ENCODE results near the gene GANC.
"Not testable (repeated sequence)": the region's sequence is repeated elsewhere in the genome, so short reads cannot be mapped to it uniquely, and the experiment has no call there.

GANC gene

GRCh38 chr15:42272939-42273899 lies at the start of gene GANC, which contains the start of gene TMEM87A:
Gene GANC, plus strand, starts transcription at chr15:42273201. Its CDS starts 1,281 bp downstream, at chr15:42274482.
Gene TMEM87A, minus strand, starts transcription at chr15:42273433. Its CDS starts 35 bp downstream, at chr15:42273398.
- peak; percentile 92 to 94 for DNase-seq (ENCODE audit: low read depth in 2 of 2)

- no peak for DNase-seq (ENCODE audit: low read depth in 2 of 2)
Measured at GRCh38 chr15:42226648-42227047, 46.4 kb upstream of the GANC start.

- no peak for DNase-seq (ENCODE audit: low read depth in 2 of 2)
Measured at GRCh38 chr15:42228036-42228435, 45.0 kb upstream of the GANC start.

- DNase-seq (ENCODE audit: low read depth in 2 of 2): not testable (repeated sequence)
Measured at GRCh38 chr15:42228981-42229380, 44.0 kb upstream of the GANC start.

GRCh38 chr15:42231088-42231487 lies 41.9 kb upstream of the GANC start:
- DNase-seq (ENCODE audit: low read depth in 2 of 2): no peak

DNA sequence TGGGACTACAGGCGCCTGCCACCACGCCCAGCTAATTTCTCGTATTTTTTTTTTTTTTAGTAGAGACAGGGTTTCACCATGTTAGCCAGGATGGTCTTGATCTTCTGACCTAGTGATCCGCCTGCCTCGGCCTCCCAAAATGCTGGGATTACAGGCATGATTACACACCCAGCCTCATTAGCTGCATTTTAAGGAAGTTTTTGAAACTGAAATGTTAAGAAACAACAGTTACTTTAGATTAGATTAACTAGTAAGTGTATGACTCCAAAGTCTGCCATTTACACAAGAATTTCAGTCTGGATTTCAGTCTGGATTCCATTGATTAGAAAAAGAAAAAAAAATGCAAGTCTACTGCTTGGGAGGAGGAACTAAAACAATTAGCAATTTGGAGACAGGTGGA lies 40.4 kb upstream of the GANC start:
- no peak for DNase-seq (ENCODE audit: low read depth in 2 of 2)

DNA sequence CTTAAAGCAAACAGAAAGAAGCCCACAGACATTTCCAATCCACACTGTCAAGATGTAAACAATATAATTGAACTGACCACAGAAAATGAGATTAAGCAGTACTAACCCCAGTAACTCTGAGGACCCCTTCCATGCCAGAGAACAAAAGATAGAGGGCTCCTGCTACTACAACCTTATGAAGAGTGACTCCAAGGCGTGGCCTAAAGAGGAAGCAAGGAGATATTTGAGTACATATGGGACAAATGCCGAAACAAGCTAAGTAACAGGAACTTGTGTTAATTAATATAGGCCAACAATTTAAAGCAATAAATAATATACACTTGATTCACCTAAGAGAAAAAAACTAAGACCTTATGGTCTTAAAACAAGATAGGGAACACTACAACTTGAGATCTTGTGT lies 39.9 kb upstream of the GANC start:
- DNase-seq (ENCODE audit: low read depth in 2 of 2): no peak

DNA sequence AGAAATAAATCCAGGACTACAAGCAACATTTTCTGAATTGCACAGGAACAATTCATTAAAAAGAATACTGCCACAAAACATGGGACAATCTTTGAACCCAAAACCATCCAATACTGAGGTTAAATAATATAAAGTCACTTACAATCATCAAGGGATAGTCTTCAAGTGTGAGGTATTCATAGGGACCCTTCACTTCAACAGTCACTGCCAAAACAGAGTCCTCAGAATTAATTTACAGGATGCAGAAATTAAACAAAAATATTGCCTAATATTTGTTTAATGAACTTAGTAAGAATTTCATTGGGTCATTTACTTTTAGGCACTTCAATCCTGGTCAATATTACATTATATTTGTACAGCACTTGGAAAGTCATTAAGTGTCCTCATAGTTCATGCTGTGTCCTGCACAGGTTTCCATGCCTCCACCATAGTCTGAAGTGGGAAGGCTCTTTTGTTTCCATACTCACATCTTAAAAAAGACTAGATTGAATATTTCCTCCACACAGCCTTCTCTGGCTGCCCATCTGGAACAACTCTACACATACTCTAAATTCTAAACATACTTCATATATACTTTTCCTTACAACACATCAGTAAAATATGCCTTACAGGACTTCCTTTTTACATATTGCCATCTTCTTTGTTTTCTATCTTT lies 33.3 kb upstream of the GANC start:
- no peak for DNase-seq (ENCODE audit: low read depth in 2 of 2)

DNA sequence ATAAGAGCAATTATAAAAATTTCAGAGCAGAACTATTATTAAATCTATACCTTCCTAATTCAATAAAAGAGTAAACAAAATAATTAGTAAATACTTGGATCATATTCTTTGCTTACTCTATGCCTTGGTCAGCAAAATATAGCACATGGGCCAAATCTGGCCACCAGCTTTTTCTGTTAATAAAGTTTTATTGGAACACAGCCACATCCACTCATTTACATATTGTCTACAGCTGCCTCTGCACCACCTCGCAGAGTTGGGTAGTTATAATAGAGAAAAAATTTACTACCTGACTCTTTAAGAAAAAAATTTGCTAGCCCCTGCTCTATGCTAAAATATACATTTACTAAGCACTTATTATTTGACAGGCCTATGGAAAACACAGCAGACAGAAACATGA lies 32.2 kb upstream of the GANC start:
- DNase-seq (ENCODE audit: low read depth in 2 of 2): no peak

DNA sequence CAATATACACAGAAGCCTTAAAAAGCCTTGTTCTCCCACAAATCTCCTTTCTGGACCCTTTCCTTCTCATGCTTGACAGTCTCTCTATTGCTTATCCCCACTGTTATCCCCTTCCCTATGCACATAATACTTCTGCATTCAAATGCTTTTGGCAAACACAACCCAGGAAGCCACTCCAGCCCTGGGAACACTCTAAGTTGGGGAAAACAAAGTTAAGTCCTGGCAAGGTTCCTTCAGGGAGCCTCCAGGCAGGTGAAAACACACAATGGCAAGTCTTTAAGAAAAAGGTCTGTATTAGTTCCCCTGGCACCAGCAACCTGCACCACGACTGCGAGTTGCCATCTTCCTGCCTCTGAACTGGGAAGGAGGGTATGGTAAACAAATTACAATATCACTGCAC lies 19.7 kb upstream of the GANC start:
- no peak for DNase-seq (ENCODE audit: low read depth in 2 of 2)

DNA sequence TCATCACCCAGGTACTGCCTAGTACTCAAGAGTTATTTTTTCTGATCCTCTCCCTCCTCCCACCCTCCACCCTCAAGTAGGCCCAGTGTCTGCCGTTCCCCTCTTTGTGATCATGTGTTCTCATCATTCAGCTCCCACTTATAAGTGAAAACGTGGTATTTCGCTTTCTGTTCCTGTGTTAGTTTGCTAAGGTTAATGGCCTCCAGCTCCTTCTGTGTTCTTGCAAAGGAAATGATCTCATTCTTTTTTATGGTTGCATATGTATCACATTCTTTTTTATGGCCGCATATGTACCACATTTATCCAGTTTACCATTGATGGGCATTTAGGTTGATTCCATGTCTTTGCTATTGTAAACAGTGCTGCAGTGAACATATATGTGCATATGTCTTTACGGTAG lies 8.2 kb upstream of the GANC start:
- DNase-seq (ENCODE audit: low read depth in 2 of 2): no peak

GRCh38 chr15:42267286-42267685 lies 5.7 kb upstream of the GANC start:
- no peak for DNase-seq (ENCODE audit: low read depth in 2 of 2)

DNA sequence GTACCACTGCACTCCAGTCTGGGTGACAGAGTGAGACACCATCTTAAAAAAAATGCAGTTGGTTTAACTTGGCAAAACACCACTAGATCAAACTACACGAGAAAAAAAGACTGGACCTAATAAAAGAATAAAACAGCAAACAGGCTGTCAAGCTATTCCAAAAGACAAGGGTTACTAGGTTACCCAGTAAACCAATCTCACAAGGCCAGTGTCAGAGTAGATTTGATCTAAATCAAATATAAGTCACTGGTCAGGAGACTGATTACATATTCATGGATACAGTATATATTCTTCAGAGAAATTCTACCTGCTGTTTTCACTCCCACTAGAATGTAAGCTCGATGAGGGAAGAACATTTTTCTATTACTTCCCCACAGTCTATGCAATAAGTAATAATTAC lies 2.5 kb upstream of the GANC start:
- DNase-seq (ENCODE audit: low read depth in 2 of 2): no peak

GRCh38 chr15:42270996-42271395 lies 2.0 kb upstream of the GANC start:
- DNase-seq (ENCODE audit: low read depth in 2 of 2): no peak

DNA sequence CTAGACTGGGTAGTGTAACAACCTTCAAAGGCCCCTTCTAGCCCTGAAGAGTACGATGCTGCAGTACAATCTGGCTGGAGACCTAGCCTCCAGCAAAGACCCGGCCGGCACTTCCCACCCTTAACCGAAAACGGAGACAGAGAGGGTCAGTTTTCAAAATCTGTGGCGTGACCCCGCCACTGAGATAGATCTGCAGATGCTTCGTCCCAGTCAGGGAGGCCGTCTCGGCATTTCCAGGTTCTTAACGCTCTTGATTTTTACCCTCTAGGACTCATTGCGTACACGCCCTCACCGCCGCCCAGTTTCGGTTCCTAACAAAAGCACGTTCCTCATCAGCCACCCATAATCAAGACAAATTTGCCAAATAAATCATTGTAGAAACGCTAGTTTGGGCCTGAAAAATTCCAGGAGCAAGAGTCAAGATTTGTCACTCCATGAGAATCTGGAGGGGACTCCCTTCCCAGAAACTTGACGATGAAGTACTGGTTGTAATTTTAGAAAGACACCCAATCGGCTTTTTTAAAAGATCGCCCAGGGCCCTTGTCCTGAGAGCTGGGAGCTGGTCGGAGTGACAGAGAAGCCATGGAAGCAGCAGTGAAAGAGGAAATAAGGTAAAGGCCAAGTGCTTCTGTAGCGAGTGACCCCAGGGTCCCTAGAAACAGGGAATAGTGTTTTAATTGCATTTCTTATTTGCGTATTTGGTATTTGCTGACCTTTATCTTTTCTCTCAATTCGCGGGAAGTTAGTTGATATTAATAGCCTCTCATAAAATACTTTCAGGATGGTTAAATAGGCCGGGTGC lies 1.1 kb downstream of the GANC start:
- DNase-seq (ENCODE audit: low read depth in 2 of 2): peak; percentile 37 to 41

GRCh38 chr15:42274702-42274989 lies 1.6 kb downstream of the GANC start:
- DNase-seq (ENCODE audit: low read depth in 2 of 2): no peak

GRCh38 chr15:42275780-42276391 lies 2.9 kb downstream of the GANC start:
- no peak for DNase-seq (ENCODE audit: low read depth in 2 of 2)

DNA sequence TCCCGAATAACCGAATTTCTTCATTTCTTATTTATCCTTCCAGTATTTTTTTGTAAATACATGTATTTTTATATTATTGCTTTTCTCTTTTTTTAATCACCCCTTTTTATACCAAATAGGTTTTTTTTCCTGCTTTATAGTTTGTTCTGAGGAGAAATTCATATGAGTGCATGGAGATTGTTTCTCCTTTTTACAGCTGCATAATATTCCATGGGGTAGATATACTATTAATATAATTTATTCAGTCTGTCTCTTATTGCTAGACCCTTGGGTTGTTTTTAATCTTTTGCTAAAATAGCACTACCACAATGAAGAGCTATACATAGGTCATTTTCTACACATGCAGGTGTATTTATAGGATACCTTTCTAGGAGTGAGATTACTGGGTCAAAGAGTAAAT lies 3.8 kb downstream of the GANC start:
- no peak for DNase-seq (ENCODE audit: low read depth in 2 of 2)

GRCh38 chr15:42279234-42279723 lies 6.3 kb downstream of the GANC start:
- DNase-seq (ENCODE audit: low read depth in 2 of 2): no peak

DNA sequence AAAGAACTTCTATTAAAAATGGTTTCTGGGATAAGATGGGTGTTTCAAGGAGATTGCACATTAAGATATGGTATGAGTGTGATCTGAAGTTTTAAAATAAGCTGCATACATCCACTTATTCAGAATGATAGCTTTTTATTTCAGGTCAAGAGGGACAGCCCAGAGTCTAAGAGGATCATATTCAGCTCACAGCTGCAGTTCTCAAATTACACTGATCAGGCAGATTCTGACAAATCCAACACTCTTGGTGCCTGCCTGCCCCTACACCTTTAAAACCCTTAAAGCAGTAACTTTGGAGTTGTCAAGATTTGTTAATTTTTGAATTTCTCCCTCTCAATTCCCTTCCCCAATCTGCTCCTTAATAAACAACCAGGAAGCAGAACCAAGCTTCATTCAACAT lies 9.3 kb downstream of the GANC start:
- DNase-seq (ENCODE audit: low read depth in 2 of 2): no peak

DNA sequence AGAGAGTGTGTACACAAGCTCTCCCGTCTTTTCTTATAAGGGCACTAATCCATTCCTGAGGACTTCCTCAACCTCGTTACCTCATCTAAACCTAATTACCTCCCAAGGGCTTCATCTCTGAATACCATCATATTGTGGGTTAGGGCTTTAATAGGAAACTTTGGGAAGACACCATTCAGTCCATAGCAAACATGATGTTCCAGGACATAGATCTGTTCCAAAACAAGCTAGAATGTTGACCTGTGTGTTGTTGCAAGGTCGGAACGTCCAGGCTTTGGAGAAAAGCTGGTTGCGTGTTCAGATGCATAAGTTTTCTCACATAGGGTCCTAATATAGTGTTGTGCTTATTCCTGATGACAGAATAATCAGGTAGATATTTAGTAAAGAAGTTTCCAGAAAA lies 9.9 kb downstream of the GANC start:
- DNase-seq (ENCODE audit: low read depth in 2 of 2): no peak

- DNase-seq (ENCODE audit: low read depth in 2 of 2): no peak
Measured at GRCh38 chr15:42283671-42284070, 10.7 kb downstream of the GANC start.

All from activated CD4-positive, alpha-beta T cell treated with anti-CD3 and anti-CD28 coated beads for 24 hours (primary cell).